Thyroid gland (tissue), 4 donors: ENCODE data around the gene ARHGEF37. TPM values are rescaled to one million over a fixed set of nuclear protein-coding genes. Genes with fewer than 3 reads are reported as not detected.
A peak's percentile ranks its signal among the peaks of the same experiment; 100 is the strongest.

Experiments
- DNase-seq, 2 donors: peaks; one replicate each; pipeline ENCODE4 v3.0.0-alpha.2; 2019
- H3K27ac ChIP-seq, 3 donors: fragments of 200-600 bp; sonication (generic); 1 replicate in 2 of 3; 2 replicates in 1 of 3; pipeline ENCODE4 v1.5.1; 2016 to 2019; ENCODE audit warnings: mild to moderate bottlenecking in 1 of 3, moderate library complexity in 1 of 3
- H3K27me3 ChIP-seq: fragments of 200-600 bp; sonication (generic); one replicate; pipeline ENCODE4 v1.5.1; 2019
- H3K36me3 ChIP-seq, 2 donors: fragments of 200-600 bp; sonication (generic); one replicate each; pipeline ENCODE4 v1.5.1; 2016 to 2019
- H3K4me1 ChIP-seq, 2 donors: fragments of 200-600 bp; sonication (generic); one replicate each; pipeline ENCODE4 v1.5.1; 2017 to 2019
- H3K4me3 ChIP-seq, 3 donors: fragments of 200-600 bp; sonication (generic); replicated peaks in 1 of 3; 1 replicate in 2 of 3; 2 replicates in 1 of 3; pipeline ENCODE4 v1.5.1; 2016; ENCODE audit warnings: mild to moderate bottlenecking in 1 of 3
- H3K9me3 ChIP-seq: fragments of 200-600 bp; sonication (generic); one replicate; pipeline ENCODE4 v1.5.1; 2017
- POLR2A ChIP-seq, 2 donors: fragments of 450-650 bp; IDR thresholded peaks; one replicate each; pipeline ENCODE4 v1.6.1; 2017; ENCODE audit warnings: antibody characterized with exemption in 2 of 2, mild to moderate bottlenecking in 2 of 2, moderate library complexity in 1 of 2
- WGBS, 2 donors: methylation state at CpG; one replicate each; pipeline ENCODE4 v1.1.5; 2017; 5-methylcytosine and 5-hydroxymethylcytosine counted together
- intact Hi-C: fragments of 100-400 bp; cut with DNase I; formaldehyde crosslinking; loops from one replicate; pipeline ENCODE4 v1.15.1; 2023
- total RNA-seq, 4 donors: library from RNA; depleted of rRNA; stranded (reverse); fragments of >200 nt; gene quantifications; one replicate each; pipeline ENCODE4 v1.2.3, GENCODE V29; 2016
- TF ChIP-seq, protein P1 (sequence below), 6 experiments: fragments of 200-600 bp in 3 of 6; fragments of 450-650 bp in 3 of 6; sonication (generic) in 3 of 6; IDR thresholded peaks; one replicate each; pipeline ENCODE4 v1.5.1; 2016 to 2019; ENCODE audit warnings: antibody characterized with exemption in 6 of 6, mild to moderate bottlenecking in 2 of 6, inconsistent platforms in 1 of 6, moderate library complexity in 1 of 6

ARHGEF37 gene
- total RNA-seq, 4 donors from 2014 or later: 4.4 to 6.2 (median 5.5) TPM

DNA sequence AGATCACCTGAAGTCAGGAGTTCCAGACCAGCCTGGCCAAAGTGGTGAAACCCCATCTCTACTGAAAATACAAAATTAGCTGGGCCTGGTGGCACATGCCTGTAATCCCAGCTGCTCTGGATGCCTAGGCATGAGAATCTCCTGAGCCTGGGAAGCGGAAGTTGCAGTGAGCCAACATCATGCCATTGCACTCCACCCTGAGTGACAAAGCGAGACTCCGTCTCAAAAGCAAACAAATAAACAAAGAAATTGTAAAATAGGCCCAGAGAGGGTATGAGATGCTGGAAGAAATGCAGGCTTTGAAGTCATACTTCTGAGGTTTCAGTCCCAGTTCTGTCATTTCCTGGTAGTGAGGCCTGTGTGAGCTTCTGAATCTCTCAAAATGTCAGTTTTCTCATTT lies 5.3 kb upstream of the ARHGEF37 start:
- no peak for TF ChIP-seq POLR2A (IDR thresholded peaks at IDR 0.05)
- TF ChIP-seq, protein P1, sequence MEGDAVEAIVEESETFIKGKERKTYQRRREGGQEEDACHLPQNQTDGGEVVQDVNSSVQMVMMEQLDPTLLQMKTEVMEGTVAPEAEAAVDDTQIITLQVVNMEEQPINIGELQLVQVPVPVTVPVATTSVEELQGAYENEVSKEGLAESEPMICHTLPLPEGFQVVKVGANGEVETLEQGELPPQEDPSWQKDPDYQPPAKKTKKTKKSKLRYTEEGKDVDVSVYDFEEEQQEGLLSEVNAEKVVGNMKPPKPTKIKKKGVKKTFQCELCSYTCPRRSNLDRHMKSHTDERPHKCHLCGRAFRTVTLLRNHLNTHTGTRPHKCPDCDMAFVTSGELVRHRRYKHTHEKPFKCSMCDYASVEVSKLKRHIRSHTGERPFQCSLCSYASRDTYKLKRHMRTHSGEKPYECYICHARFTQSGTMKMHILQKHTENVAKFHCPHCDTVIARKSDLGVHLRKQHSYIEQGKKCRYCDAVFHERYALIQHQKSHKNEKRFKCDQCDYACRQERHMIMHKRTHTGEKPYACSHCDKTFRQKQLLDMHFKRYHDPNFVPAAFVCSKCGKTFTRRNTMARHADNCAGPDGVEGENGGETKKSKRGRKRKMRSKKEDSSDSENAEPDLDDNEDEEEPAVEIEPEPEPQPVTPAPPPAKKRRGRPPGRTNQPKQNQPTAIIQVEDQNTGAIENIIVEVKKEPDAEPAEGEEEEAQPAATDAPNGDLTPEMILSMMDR (IDR thresholded peaks at IDR 0.05): no peak
- WGBS, 2 donors: 95% methylated on average over 3 of the region's 3 CpGs

DNA sequence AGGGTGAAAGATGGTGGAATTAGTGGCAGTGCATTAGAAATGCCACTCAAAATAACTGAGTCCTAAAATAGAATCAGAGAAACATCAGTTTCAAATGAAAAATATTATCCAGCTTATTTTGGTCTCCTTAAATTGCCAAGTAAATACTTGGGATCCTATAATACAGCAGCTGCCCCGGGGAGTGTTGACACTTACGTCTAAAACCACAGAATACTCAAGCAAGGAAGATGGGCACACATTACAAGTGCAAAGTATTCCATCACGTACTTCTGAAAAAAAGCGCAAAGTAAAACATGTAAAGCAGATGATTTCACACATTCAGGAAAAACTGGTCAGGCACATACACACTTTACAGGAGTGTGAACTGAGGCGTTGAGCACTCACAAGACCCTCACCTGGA lies 2.4 kb upstream of the ARHGEF37 start:
- WGBS, 2 donors: 54 to 64% methylated on average over 5 of the region's 5 CpGs
- Histone ChIP-seq H3K4me3 (no peak overlapping the region), H3K27me3 (no peaks in the 10 kb centered on the region), H3K36me3 (no peaks in the 10 kb centered on the region), H3K4me1 (peaks cover 7 to 16% of the 10 kb centered on the region in 2 donors), H3K27ac (no peak overlapping the region), H3K9me3 (no peaks in the 10 kb centered on the region)
- DNase-seq: no peak
- TF ChIP-seq, protein P1 (IDR thresholded peaks at IDR 0.05): no peak
- TF ChIP-seq POLR2A (IDR thresholded peaks at IDR 0.05): no peak
- intact Hi-C loops: no loop called here

More for the DNA sequence above, 5.3 kb upstream of the ARHGEF37 start:
- intact Hi-C loops: no loop called here
- Histone ChIP-seq H3K27ac (no peak overlapping the region), H3K9me3 (no peaks in the 10 kb centered on the region), H3K4me1 (peaks cover 3 to 4% of the 10 kb centered on the region in 2 donors), H3K4me3 (no peak overlapping the region), H3K27me3 (no peaks in the 10 kb centered on the region), H3K36me3 (no peaks in the 10 kb centered on the region)
- DNase-seq: no peak

DNA sequence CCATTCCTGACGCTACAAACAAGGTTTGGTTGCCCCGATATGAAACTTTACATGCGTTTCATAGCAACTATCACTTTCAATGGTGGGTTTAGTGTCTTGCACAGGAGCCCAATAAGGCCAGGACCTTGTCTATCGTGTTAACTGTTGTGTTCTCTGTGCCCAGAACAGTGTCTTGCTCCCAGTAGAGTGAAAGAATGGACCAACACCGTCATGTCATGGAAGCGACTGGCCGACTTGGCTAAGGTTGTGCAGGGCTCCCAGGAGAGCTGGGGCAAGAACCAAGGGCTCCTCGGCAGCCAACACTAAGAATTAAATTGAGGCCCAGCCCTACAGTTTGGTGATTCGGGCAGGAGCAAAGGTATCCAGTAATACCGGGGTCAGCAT lies 498 bp upstream of the ARHGEF37 start:
- intact Hi-C loops: no loop called here
- Histone ChIP-seq H3K27ac (peak overlapping the region; percentile 40 to 73 (median 41)), H3K9me3 (no peaks in the 10 kb centered on the region), H3K4me1 (peaks cover 7 to 16% of the 10 kb centered on the region in 2 donors), H3K4me3 (peak overlapping the region; percentile 16 to 47 (median 45)), H3K27me3 (no peaks in the 10 kb centered on the region), H3K36me3 (no peaks in the 10 kb centered on the region)
- WGBS, 2 donors: 56 to 57% methylated on average over 8 to 9 of the region's 10 CpGs
- TF ChIP-seq, protein P1 (IDR thresholded peaks at IDR 0.05): no peak
- TF ChIP-seq POLR2A (IDR thresholded peaks at IDR 0.05): no peak
- DNase-seq: no peak

DNA sequence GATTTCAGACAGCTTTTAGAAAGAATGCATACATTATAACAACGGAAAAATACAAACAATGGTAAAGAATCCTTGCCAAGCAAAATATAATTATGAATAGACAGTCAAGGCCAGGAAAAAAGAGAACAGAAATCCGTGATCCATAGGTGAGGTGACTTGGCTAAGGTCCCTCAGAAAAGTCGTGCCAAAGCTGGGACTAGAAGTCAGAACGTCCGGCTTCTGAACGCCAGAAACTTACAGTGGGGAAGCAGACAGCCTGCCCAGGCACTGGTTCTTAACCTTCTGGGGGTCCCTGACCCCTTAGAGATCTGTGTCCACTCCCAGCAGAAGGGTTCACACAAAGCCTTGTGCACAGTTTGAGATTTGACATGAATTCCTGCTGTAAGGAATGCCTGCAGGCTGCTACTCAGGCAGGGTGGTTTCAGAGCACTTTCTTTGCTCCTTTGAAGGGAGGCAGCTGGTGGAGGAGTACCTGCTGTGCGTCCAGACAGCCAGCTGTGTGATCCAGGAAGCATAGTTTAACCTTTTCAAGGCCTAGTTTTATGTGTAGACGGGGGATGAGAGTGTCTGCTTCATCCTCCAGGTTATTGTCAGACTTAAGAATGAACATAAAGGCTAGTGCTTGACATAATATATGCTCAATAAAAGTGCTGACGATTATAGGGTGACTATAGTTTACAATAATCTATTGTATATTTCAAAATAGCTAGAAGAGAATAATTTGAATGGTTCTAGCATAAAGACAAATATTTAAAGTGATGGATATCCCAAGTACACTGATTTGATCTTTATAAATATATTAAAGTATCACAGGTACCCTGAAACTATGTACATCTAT lies 852 bp downstream of the ARHGEF37 start:
- TF ChIP-seq, protein P1 (IDR thresholded peaks at IDR 0.05): no peak
- no peak for TF ChIP-seq POLR2A (IDR thresholded peaks at IDR 0.05)
- peak overlapping the region in 2 of 3 donors; percentile 45 to 47 for H3K4me3 ChIP-seq
- no peaks in the 10 kb centered on the region for H3K9me3 ChIP-seq
- H3K36me3 ChIP-seq: no peaks in the 10 kb centered on the region
- peak overlapping the region; percentile 1 to 73 (median 41) for H3K27ac ChIP-seq
- intact Hi-C loops: no loop called here
- WGBS, 2 donors: 73 to 81% methylated on average over 9 of the region's 9 CpGs
- DNase-seq: no peak
- peaks cover 7 to 16% of the 10 kb centered on the region in 2 donors for H3K4me1 ChIP-seq
- H3K27me3 ChIP-seq: no peaks in the 10 kb centered on the region

DNA sequence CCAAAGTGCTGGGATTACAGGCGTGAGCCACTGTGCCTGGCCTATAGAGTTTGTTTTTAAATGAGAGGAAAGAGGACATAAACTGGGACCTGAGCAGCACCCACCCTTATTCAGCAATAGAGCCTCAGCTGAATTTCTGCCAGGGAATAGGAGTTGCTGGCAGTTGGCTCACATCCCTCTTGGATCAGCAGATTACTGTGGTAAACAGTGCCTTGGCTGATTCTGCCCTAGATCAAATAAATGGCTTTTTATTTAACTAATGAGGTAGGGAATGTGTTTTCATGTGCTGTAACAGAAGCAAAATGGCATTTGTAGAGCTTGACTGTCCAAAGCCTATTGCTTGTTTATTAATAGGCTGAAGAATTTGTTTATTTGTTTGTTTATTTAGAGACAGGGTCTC lies 2.1 kb downstream of the ARHGEF37 start:
- H3K27me3 ChIP-seq: no peaks in the 10 kb centered on the region
- no peaks in the 10 kb centered on the region for H3K9me3 ChIP-seq
- no peak overlapping the region for H3K4me3 ChIP-seq
- H3K27ac ChIP-seq: peak overlapping the region in 2 of 3 donors; percentile 37 to 45
- intact Hi-C loops: no loop called here
- peak; percentile 15 to 33 for DNase-seq
- H3K36me3 ChIP-seq: no peaks in the 10 kb centered on the region
- TF ChIP-seq POLR2A (IDR thresholded peaks at IDR 0.05): no peak
- TF ChIP-seq, protein P1 (IDR thresholded peaks at IDR 0.05): no peak
- 89 to 90% methylated on average over 1 of the region's 1 CpG for WGBS, 2 donors
- peaks cover 7 to 16% of the 10 kb centered on the region in 2 donors for H3K4me1 ChIP-seq
